HG02588 (cell line): Measurements from ENCODE around the gene FAM162B.
"Not testable (repeated sequence)": the region's sequence is repeated elsewhere in the genome, so short reads cannot be mapped to it uniquely, and the experiment has no call there.

Experiments used
- ATAC-seq: cut with Tn5 transposase; IDR thresholded peaks from one replicate; pipeline ENCODE4 v1.9.1; 2021; ENCODE audit warnings: mild to moderate bottlenecking, moderate library complexity; ENCODE audit not compliant: unreplicated experiment

Gene FAM162B

GRCh38 chr6:116764961-116765841 is at the start of gene FAM162B:
TSS of gene FAM162B (minus strand) at chr6:116765719. CDS start at chr6:116765576, 143 bp downstream.
- ATAC-seq, result no peak

GRCh38 chr6:116812051-116812650 is 46.6 kb upstream of the FAM162B start:
- no peak for ATAC-seq

GRCh38 chr6:116801971-116802370 is 36.5 kb upstream of the FAM162B start:
- ATAC-seq, result no peak

- no peak for ATAC-seq
Measured at GRCh38 chr6:116799945-116800344, 34.4 kb upstream of the FAM162B start.

GRCh38 chr6:116797585-116797984 is 32.1 kb upstream of the FAM162B start:
- no peak for ATAC-seq

GRCh38 chr6:116793224-116793623 is 27.7 kb upstream of the FAM162B start:
- no peak for ATAC-seq

- ATAC-seq, result no peak
Measured at GRCh38 chr6:116783852-116784251, 18.3 kb upstream of the FAM162B start.

- no peak for ATAC-seq
Measured at GRCh38 chr6:116779573-116780164, 14.2 kb upstream of the FAM162B start.

GRCh38 chr6:116773886-116774285 is 8.4 kb upstream of the FAM162B start:
- ATAC-seq, result no peak

- ATAC-seq, result no peak
Measured at GRCh38 chr6:116772450-116772849, 6.9 kb upstream of the FAM162B start.

GRCh38 chr6:116767715-116768114 is 2.2 kb upstream of the FAM162B start:
- no peak for ATAC-seq

GRCh38 chr6:116766506-116767176 is 1.1 kb upstream of the FAM162B start:
- ATAC-seq, result no peak

- no peak for ATAC-seq
Measured at GRCh38 chr6:116764629-116764960, 924 bp downstream of the FAM162B start.

- ATAC-seq, result no peak
Measured at GRCh38 chr6:116763906-116764628, 1.5 kb downstream of the FAM162B start.

GRCh38 chr6:116763048-116763447 is 2.5 kb downstream of the FAM162B start:
- no peak for ATAC-seq

GRCh38 chr6:116762235-116762634 is 3.3 kb downstream of the FAM162B start:
- ATAC-seq, result no peak

GRCh38 chr6:116761779-116762178 is 3.7 kb downstream of the FAM162B start:
- no peak for ATAC-seq

- ATAC-seq, result no peak
Measured at GRCh38 chr6:116745176-116745575, 20.3 kb downstream of the FAM162B start.

GRCh38 chr6:116741571-116741970 is 23.9 kb downstream of the FAM162B start:
- ATAC-seq, result no peak

- not testable (repeated sequence) for ATAC-seq
Measured at GRCh38 chr6:116740486-116740885, 25.0 kb downstream of the FAM162B start.

- no peak for ATAC-seq
Measured at GRCh38 chr6:116737004-116737403, 28.5 kb downstream of the FAM162B start.
